Muscle of arm (tissue), 12 donors: Measurements from ENCODE around the gene CEBPG. TPM values are rescaled to one million over a fixed set of nuclear protein-coding genes. Genes with fewer than 3 reads are reported as not detected.

Experiments used
- DNase-seq: peaks from one replicate; pipeline ENCODE4 v3.0.0-alpha.2; 2013
- polyA plus RNA-seq, 12 donors: library from polyadenylated mRNA; unstranded; fragments of 120-200 nt; gene quantifications; one replicate each; pipeline ENCODE4 v1.2.1, GENCODE V29; 2013; ENCODE audit not compliant: insufficient read length in 12 of 12

Gene CEBPG
- polyA plus RNA-seq, 12 donors, result 16.4 to 29.9 (median 20.2) TPM; not detected in 1

- DNase-seq, result no peak
These were observed 19.9 kb downstream of the CEBPG start for GRCh38 chr19:33393286-33394005.

- DNase-seq, result no peak
These were observed 20.7 kb downstream of the CEBPG start for GRCh38 chr19:33394006-33394722.

GRCh38 chr19:33394723-33395560 lies 21.4 kb downstream of the CEBPG start:
- no peak for DNase-seq

- DNase-seq, result no peak
These were observed 22.3 kb downstream of the CEBPG start for GRCh38 chr19:33395561-33396550.

- DNase-seq, result no peak
These were observed 23.4 kb downstream of the CEBPG start for GRCh38 chr19:33396701-33397535.

GRCh38 chr19:33397536-33398360 lies 24.2 kb downstream of the CEBPG start:
- no peak for DNase-seq

GRCh38 chr19:33398361-33399060 lies 25.0 kb downstream of the CEBPG start:
- no peak for DNase-seq

- no peak for DNase-seq
These were observed 25.7 kb downstream of the CEBPG start for GRCh38 chr19:33399081-33399744.

- DNase-seq, result no peak
These were observed 26.5 kb downstream of the CEBPG start for GRCh38 chr19:33399745-33400681.

GRCh38 chr19:33400856-33401682 lies 27.6 kb downstream of the CEBPG start:
- no peak for DNase-seq

- no peak for DNase-seq
These were observed 28.3 kb downstream of the CEBPG start for GRCh38 chr19:33401683-33402420.

GRCh38 chr19:33402421-33403220 lies 29.1 kb downstream of the CEBPG start:
- DNase-seq, result no peak

GRCh38 chr19:33403221-33403972 lies 29.9 kb downstream of the CEBPG start:
- no peak for DNase-seq

GRCh38 chr19:33403973-33404304 lies 30.4 kb downstream of the CEBPG start:
- DNase-seq, result no peak
